Keratinocyte (primary cell): ENCODE measurements around the gene DEDD.

Experiments
- CTCF ChIP-seq, 3 experiments: IDR thresholded peaks in 1 of 3; conservative IDR thresholded peaks in 1 of 3; optimal IDR thresholded peaks in 1 of 3; 2 replicates in 2 of 3; 3 replicates in 1 of 3; pipeline versions ENCODE3 to v1.5.1; 2011; ENCODE audit warnings: low read length in 3 of 3, mild to moderate bottlenecking in 3 of 3, moderate library complexity in 2 of 3, control low read depth in 1 of 3, inconsistent platforms in 1 of 3; ENCODE audit not compliant: insufficient read depth in 2 of 3; ENCODE audit errors: extremely low read depth in 1 of 3
- EZH2 ChIP-seq: IDR thresholded peaks from one replicate; pipeline ENCODE4 v1.6.1; 2012; ENCODE audit warnings: inconsistent platforms, mild to moderate bottlenecking, low read length, moderate library complexity

- TF ChIP-seq CTCF (optimal IDR thresholded peaks at IDR 0.05 in 1 of 3, IDR thresholded peaks at IDR 0.05 in 1 of 3, conservative IDR thresholded peaks at IDR 0.05 in 1 of 3; ENCODE audit: extremely low read depth in 1 of 3, insufficient read depth in 2 of 3, low read length in 3 of 3), result no peak
- TF ChIP-seq EZH2, result no peak
Observed at GRCh38 chr1:161094481-161094880, 38.0 kb downstream of the DEDD start.
